ENCODE data around the gene OVCH1.
"Not testable (repeated sequence)": the region's sequence is repeated elsewhere in the genome, so short reads cannot be mapped to it uniquely, and the experiment has no call there.

OVCH1 gene

DNA sequence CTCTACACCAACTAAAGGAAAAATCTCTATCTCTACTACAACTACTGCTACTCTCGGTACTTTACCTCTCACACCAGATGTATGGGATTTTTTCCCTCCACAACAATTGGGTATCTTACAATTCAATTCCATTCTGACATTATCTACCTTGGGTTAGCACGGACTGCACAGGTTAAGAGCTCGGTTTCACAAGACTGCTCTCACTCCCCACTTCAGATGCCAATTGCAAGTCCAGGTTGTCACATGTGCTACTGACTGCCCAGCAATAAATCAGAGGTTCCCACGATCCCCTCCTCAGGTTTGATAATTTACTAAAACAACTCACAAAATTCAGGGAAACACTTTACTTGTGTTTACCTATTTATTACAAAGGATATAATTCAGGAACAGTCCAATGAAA, 58.0 kb downstream of the OVCH1 start:
- peaks cover 11% of the 10 kb centered on the region for H3K27me3 Mint-ChIP-seq
- no peak for ATAC-seq
- H3K27ac Mint-ChIP-seq = no peak overlapping the region
- H3K9me3 Mint-ChIP-seq = no peaks in the 10 kb centered on the region
- no peaks in the 10 kb centered on the region for H3K36me3 Mint-ChIP-seq
- H3K4me1 Mint-ChIP-seq = no peaks in the 10 kb centered on the region
- no peak overlapping the region for H3K4me3 Mint-ChIP-seq

DNA sequence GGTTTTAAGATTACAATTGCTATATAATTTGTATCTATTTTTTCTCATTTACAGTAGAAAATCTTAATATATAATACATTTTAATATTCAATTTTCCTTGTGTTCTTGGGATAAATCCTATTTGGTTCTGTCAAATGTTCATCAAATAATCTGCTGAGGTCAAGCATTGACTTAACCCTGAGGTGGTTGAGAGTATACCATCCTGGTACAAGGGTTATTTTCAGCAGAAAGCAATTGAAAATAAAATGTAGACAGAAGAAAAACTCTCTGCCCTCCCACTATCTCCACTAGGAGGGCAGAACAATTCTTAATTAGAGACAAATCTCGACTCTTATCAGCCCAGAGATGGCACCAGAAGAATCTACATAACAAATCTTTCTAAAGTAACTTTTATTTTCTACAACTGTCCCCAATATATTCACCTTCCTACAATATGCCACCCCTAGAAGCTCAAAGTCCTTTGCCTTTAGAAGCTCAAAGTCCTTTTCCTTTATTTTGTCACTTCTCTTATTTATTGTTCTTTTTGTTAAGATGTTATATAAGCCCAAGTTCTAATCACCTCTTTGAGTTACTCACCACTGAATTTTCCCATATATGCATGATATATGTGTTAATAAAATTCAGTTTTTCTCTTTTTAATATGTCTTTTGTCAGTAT, 58.6 kb downstream of the OVCH1 start:
- H3K9me3 Mint-ChIP-seq = no peaks in the 10 kb centered on the region
- H3K27me3 Mint-ChIP-seq = peaks cover 11% of the 10 kb centered on the region
- H3K36me3 Mint-ChIP-seq = no peaks in the 10 kb centered on the region
- no peaks in the 10 kb centered on the region for H3K4me1 Mint-ChIP-seq
- H3K27ac Mint-ChIP-seq = no peak overlapping the region
- no peak for ATAC-seq
- no peak overlapping the region for H3K4me3 Mint-ChIP-seq

DNA sequence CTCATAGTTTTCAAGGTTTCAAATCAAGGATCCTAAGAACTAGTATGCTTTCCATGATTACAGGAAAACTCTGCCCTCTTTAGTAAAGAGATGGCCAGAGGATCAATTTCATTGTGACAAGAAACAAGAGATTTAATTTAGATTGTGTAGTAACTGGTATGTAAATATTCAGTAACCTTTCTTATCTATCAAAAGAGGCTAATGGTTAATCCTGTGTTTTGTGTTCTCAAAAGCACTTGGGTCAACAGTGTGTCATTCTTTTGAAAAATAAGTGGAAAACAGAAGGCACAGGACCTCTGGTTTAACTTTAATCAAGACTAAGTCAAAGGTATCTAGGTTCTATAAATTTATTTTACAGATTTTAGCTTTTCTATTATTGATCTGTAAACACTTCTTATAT, 59.9 kb downstream of the OVCH1 start:
- ATAC-seq = no peak
- no peaks in the 10 kb centered on the region for H3K9me3 Mint-ChIP-seq
- H3K4me3 Mint-ChIP-seq = no peak overlapping the region
- H3K4me1 Mint-ChIP-seq = no peaks in the 10 kb centered on the region
- peaks cover 20% of the 10 kb centered on the region for H3K27me3 Mint-ChIP-seq
- H3K36me3 Mint-ChIP-seq = no peaks in the 10 kb centered on the region
- no peak overlapping the region for H3K27ac Mint-ChIP-seq

DNA sequence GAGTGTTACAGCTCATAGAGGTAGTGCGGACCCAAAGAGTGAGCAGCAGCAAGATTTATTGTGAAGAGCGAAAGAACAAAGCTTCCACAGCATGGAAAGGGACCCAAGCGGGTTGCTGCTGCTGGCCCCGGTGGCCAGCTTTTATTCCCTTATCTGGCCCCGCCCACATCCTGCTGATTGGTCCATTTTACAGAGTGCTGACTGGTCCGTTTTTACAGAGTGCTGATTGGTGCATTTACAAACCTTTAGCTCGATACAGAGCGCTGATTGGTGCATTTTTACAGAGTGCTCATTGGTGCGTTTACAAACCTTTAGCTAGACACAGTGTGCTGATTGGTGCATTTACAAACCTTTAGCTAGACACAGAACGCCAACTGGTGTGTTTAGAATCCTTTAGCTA, 60.7 kb downstream of the OVCH1 start:
- not testable (repeated sequence) for H3K4me1 Mint-ChIP-seq, ATAC-seq, H3K36me3 Mint-ChIP-seq, H3K9me3 Mint-ChIP-seq, H3K27ac Mint-ChIP-seq, H3K4me3 Mint-ChIP-seq
- peaks cover 26% of the 10 kb centered on the region for H3K27me3 Mint-ChIP-seq

DNA sequence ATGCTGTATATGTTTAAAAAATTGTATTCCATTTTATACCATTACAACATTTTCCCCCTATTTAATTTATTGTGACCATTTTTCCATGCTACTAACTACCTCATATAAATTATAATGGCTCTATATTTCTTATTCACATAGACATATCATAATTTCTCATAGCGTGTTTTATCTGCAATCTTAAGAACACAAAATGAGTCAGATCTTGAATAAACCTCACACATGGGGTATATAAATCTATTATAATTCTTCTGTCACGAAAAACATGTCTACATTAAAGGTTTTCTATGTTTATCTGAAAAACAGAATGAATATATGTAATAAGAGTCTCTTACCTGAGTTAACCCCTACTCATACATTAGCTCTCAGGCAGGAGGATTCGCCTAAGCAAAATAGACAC, 66.0 kb downstream of the OVCH1 start:
- H3K27me3 Mint-ChIP-seq = peaks cover 19% of the 10 kb centered on the region
- peaks cover 20% of the 10 kb centered on the region for H3K4me1 Mint-ChIP-seq
- no peaks in the 10 kb centered on the region for H3K9me3 Mint-ChIP-seq
- no peak overlapping the region for H3K27ac Mint-ChIP-seq
- ATAC-seq = no peak
- H3K4me3 Mint-ChIP-seq = no peak overlapping the region
- H3K36me3 Mint-ChIP-seq = no peaks in the 10 kb centered on the region

DNA sequence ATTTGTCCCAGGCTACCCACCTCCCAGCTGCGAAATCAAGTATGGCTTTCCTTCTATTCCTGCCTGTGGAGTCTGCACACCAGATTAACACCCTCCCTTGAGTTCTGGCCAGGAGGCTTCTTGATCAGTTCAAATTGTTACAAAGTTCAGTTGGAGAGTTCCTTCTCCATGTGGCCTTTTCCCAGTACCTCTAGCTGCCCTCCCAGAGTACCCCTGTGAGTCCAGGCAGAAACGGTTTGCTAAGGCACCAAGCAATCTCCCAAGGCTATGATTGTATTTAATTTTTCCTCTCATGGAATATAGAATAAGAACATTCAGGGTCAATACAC, 66.8 kb downstream of the OVCH1 start:
- Mint-ChIP-seq H3K36me3 (no peaks in the 10 kb centered on the region), H3K4me3 (no peak overlapping the region), H3K4me1 (peaks cover 20% of the 10 kb centered on the region), H3K9me3 (no peaks in the 10 kb centered on the region), H3K27ac (no peak overlapping the region), H3K27me3 (peaks cover 19% of the 10 kb centered on the region)
- ATAC-seq = no peak

DNA sequence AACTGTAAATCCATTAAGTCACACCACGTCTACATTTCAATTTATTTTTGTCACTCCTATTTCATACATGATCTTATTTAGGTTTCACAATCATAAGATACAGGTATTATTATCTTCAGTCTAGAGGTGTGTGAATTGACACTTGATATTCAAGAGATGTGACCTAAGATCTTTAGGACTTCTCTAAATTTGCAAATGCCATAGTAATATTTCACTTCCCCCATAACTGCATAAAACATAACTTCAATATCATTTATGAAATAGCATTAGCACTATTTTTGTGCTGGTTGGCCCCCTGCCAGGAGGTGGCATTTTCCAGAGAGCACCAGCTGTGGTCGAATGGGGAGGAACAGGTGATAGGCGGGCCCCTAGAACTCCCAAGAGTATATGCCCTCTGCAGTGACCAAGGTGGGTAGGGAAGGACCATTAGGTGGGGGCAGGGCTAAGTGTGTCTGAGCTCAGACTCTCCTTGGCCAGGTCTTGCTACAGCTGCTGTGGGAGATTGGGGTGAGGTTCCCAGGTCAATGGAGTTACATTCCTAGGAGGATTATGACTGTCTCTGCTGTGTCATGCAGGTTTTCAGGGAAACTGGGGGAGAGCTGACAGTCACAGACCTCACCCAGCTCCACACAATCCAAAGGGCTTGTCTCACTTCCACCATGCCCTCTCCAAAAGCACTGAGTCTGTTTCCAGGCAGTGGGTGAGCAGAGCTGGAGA, 67.3 kb downstream of the OVCH1 start:
- H3K9me3 Mint-ChIP-seq = no peaks in the 10 kb centered on the region
- H3K4me1 Mint-ChIP-seq = peaks cover 20% of the 10 kb centered on the region
- H3K27me3 Mint-ChIP-seq = peaks cover 19% of the 10 kb centered on the region
- no peak overlapping the region for H3K4me3 Mint-ChIP-seq
- ATAC-seq = peak; percentile 26
- no peak overlapping the region for H3K27ac Mint-ChIP-seq
- H3K36me3 Mint-ChIP-seq = no peaks in the 10 kb centered on the region

DNA sequence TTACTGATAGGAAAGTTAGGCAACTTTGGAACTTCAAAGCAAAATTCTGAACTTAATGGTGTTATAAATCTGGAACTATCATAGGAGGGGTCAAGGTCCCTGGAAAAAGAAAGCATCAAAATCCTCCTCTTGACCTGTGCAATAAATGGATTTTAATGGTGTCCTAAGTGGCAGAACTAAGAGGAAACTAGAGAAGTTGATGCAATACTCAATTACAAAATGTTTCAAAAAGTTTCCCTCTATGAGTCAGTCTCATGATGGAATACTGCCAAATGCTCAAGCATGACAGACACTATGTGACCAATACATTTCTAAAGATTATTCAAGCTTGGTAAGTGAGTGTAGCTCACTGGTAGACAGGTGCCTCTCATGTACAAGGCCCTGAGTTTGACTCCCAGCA, 68.9 kb downstream of the OVCH1 start:
- Mint-ChIP-seq H3K4me1 (peaks cover 20% of the 10 kb centered on the region), H3K27me3 (peaks cover 23% of the 10 kb centered on the region), H3K36me3 (no peaks in the 10 kb centered on the region), H3K4me3 (no peak overlapping the region), H3K9me3 (peaks cover 2% of the 10 kb centered on the region), H3K27ac (no peak overlapping the region)
- ATAC-seq = no peak

DNA sequence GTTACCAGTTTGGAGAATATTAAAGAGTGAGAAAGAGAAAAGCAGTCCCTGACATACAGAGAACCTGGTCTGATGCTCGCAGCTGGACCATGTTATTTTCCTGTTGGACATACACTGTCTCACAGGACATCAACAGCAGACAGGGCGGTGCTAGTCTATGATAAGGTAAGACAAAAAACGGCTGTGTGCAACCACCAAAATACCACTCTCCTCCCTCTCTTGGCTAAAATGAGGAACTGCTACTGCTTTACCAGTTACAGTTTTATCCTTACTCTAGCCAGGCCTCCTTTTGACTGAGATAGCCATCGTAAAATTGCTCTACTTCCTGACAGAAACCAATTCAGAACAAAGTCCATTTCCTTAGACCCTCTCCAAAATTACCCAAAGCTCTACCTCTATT, 69.5 kb downstream of the OVCH1 start:
- peaks cover 3% of the 10 kb centered on the region for H3K9me3 Mint-ChIP-seq
- H3K27ac Mint-ChIP-seq = no peak overlapping the region
- H3K36me3 Mint-ChIP-seq = no peaks in the 10 kb centered on the region
- H3K4me3 Mint-ChIP-seq = no peak overlapping the region
- H3K27me3 Mint-ChIP-seq = peaks cover 24% of the 10 kb centered on the region
- peak; percentile 81 for ATAC-seq
- peaks cover 20% of the 10 kb centered on the region for H3K4me1 Mint-ChIP-seq

DNA sequence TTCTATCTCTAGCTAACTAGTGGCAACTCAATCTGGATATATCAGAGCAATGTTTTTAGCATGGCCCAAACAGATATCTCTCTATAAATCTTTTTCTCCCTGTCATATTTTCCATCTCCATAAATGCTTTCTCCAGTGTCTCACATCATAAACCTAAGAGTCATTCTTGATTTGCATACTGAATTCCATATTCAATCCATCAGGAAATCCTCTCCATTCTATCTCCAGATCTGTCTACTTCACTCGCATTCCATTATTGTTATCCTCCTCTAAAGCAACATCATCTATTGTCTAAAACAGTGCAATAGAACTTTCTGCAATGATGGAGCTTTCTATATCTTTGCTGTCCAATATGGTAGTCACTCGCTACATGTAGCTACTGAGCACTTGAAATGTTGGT, 71.0 kb downstream of the OVCH1 start:
- Mint-ChIP-seq H3K27me3 (peaks cover 13% of the 10 kb centered on the region), H3K4me3 (no peak overlapping the region), H3K9me3 (peaks cover 3% of the 10 kb centered on the region), H3K4me1 (peaks cover 20% of the 10 kb centered on the region), H3K27ac (no peak overlapping the region), H3K36me3 (no peaks in the 10 kb centered on the region)
- no peak for ATAC-seq

DNA sequence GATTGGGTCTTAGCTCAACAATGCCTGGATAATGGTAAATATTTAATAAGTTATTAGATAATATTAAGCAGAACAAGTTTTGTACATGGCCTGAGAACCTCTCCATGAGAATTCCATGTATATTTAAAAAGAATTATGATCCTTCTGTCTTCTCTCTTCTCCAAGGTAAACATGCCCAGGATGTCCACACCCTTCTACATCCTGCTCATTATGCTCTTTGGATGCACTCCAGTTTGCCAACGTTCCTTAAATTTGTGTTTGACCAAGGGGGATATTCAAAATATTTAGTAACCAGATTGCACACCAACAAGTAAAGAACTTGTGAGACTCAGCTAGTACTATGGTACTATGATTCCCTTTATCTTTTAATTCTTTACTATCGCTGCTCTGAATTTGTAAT, 71.8 kb downstream of the OVCH1 start:
- H3K4me3 Mint-ChIP-seq = no peak overlapping the region
- peaks cover 20% of the 10 kb centered on the region for H3K4me1 Mint-ChIP-seq
- peaks cover 3% of the 10 kb centered on the region for H3K9me3 Mint-ChIP-seq
- no peak overlapping the region for H3K27ac Mint-ChIP-seq
- H3K27me3 Mint-ChIP-seq = peaks cover 12% of the 10 kb centered on the region
- ATAC-seq = no peak
- no peaks in the 10 kb centered on the region for H3K36me3 Mint-ChIP-seq

DNA sequence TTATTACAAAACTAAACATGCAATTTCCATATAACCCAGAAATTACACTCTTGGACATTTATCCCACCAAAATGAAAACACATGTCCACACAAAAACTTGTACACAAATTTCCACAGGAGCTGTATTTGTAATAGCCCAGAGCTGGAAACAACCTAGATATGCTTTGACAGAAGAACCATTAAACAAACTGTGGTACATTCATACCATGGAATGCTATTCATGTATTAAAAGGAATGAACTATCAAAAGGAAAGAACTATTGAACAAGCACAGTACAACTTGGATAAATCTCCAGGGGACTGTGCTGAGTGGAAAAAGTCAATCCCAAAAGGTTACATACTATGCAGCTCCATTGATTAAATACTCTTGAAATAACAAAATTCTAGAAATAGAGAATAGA, 80.7 kb downstream of the OVCH1 start:
- peaks cover 21% of the 10 kb centered on the region for H3K27me3 Mint-ChIP-seq
- no peak overlapping the region for H3K27ac Mint-ChIP-seq
- H3K4me3 Mint-ChIP-seq = no peak overlapping the region
- no peaks in the 10 kb centered on the region for H3K36me3 Mint-ChIP-seq
- no peaks in the 10 kb centered on the region for H3K4me1 Mint-ChIP-seq
- no peaks in the 10 kb centered on the region for H3K9me3 Mint-ChIP-seq
- ATAC-seq = no peak

DNA sequence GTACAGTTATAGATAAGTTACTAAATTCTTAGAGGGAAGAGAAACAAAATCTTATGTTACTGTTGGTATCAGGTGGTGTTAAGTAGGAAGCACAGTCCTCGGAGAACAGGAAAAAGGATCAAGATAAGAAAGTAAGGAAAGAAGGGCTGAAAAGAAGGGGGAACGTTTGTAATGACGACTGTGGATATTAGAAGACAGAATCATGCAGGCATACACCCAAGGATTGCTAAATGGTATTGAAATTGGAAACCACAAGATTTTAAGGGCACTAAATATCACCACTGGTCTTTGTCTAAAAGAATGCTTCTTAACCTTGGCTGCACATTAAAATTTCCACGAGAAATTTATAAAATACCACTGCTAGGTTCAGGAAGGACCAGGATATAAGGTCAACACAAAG, 82.4 kb downstream of the OVCH1 start:
- Mint-ChIP-seq H3K36me3 (no peaks in the 10 kb centered on the region), H3K4me3 (no peak overlapping the region), H3K27ac (no peak overlapping the region), H3K27me3 (peaks cover 21% of the 10 kb centered on the region), H3K4me1 (no peaks in the 10 kb centered on the region), H3K9me3 (peaks cover 5% of the 10 kb centered on the region)
- no peak for ATAC-seq

DNA sequence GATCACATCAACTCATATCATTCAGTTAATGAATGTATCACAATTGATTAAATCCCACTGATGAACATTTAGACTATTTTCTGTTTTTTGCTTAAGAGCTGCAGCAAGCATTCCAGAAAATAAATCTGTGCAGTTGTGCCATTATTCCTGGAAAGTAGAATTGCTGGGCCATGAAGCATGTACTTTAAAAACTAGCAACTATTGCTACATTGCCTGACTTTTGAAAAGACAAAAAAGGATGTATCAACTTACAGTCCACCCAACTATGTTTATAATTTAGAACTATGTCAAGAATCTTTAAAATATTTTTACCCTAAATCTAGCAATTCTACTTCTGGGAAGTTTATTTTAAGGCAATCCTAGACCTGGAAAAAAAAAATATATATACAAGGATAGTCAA, 83.1 kb downstream of the OVCH1 start:
- H3K9me3 Mint-ChIP-seq = peaks cover 5% of the 10 kb centered on the region
- peaks cover 21% of the 10 kb centered on the region for H3K27me3 Mint-ChIP-seq
- no peaks in the 10 kb centered on the region for H3K4me1 Mint-ChIP-seq
- no peak overlapping the region for H3K4me3 Mint-ChIP-seq
- ATAC-seq = no peak
- H3K27ac Mint-ChIP-seq = no peak overlapping the region
- H3K36me3 Mint-ChIP-seq = no peaks in the 10 kb centered on the region

DNA sequence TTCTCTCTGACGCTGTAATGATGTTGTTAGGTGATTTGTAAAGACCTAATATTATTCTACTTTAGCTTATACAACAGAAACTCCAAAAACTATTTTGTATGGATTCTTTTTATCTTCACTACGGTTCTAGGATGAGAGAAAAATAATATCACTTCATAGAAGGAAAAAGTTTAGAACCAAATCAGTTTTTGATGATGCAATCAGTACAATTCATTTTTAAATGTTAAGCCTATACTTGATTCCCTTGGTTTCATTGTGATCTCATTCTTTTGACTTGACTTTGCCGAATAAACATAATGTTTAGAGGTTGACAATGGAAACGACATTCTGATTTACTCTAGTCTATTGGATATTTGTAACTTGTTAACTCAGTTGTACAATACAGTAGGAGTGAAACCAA, 91.9 kb downstream of the OVCH1 start:
- Mint-ChIP-seq H3K4me1 (no peaks in the 10 kb centered on the region), H3K36me3 (no peaks in the 10 kb centered on the region), H3K4me3 (no peak overlapping the region)

DNA sequence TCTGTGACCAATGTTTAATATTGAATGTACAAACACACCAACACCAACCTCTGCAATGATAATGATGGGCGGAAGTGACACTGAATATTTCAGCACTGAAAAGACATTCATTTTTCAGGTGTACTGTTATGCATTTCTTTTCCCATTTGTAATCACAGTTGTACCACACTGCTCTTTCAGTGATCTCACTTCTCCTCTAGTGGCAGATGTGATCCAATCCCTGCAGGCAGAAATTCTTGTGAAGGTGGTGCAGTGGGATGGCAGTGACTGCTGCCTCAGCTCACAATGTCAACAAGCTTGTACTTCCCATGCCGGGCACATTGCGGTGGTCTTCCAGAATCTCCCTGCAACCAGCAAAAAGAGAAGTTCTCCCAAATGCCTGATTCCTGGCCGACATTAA, 93.5 kb downstream of the OVCH1 start:
- Mint-ChIP-seq H3K4me3 (no peak overlapping the region), H3K36me3 (no peaks in the 10 kb centered on the region), H3K9me3 (no peaks in the 10 kb centered on the region), H3K27ac (no peak overlapping the region), H3K27me3 (no peaks in the 10 kb centered on the region), H3K4me1 (no peaks in the 10 kb centered on the region)
- ATAC-seq = no peak

More for the DNA sequence above, 91.9 kb downstream of the OVCH1 start:
- Mint-ChIP-seq H3K27me3 (no peaks in the 10 kb centered on the region), H3K9me3 (peaks cover under 1% of the 10 kb centered on the region), H3K27ac (no peak overlapping the region)
- ATAC-seq = no peak
